Epidermal melanocyte (primary cell): ENCODE data around the gene COL5A2.

ENCODE experiments used
- DNase-seq: peaks from one replicate; pipeline ENCODE4 v3.0.0; 2011; ENCODE audit warnings: low spot score; ENCODE audit not compliant: insufficient read length

The COL5A2 gene

DNA sequence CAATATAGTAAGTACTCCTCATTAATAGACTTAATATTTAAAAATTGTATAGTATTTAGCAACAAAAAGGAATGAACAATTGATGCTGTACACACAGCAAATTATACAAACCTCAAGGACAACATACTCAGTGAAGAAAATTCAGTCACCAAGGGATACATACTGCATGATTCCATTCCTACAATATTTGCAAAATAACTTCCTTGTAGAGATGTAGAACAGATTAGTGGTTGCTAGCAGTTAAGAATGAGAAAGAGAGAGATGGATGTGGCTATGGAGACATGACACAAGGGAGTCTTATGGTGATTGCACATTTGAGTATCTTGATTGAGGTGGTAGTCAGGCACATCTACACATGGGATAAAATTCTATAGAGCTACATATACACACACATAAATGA, 179.3 kb downstream of the COL5A2 start:
- no peak for DNase-seq

DNA sequence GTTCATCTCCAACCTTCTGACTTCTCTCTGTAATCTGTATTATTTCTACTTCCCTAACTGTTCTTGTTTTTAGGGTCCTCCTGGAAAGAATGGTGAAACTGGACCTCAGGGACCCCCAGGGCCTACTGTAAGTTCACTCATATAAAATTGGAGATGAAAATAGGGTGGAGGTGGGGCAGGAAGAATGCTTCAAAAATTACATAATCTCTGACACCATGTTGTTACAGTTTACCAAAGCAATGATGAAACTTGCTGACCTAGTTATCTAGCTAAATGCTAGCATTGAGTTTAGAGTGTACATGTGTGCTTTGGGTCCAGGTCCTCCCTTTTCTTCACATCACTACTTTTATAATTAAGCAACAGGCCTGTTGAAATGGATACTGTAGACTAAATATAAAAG, 182.3 kb downstream of the COL5A2 start:
- DNase-seq: no peak

DNA sequence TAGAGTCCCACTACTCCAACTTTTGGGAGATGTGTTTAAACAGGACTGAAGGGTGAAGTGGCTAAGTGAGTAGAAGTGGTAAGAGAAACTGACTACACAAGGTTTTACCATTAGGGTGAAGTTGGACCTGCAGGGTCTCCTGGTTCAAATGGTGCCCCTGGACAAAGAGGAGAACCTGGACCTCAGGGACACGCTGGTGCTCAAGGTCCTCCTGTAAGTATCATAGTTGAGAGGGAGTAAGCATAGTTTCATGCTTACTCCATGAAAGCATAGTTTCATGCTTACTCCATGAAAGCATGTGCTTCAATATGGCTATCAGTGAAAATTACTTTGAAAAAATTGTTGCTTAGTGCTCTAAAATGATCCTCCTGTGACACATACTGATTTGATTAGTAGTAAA, 186.3 kb downstream of the COL5A2 start:
- no peak for DNase-seq

DNA sequence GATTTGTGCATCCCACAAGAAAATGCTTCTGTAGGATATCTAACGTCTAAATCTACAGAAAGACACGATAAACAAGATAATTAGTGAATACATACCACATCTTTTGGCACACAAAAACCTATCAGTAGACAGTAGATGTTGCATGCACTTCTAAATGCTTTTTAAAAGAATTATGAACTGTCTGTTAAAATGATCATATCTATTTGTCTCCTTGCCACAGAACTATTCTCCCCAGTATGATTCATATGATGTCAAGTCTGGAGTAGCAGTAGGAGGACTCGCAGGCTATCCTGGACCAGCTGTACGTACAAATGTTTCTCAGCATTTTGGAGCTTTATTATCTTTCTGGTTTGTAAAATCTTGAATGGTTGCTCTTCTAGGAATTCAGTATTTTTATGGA, 192.7 kb downstream of the COL5A2 start:
- DNase-seq: no peak

DNA sequence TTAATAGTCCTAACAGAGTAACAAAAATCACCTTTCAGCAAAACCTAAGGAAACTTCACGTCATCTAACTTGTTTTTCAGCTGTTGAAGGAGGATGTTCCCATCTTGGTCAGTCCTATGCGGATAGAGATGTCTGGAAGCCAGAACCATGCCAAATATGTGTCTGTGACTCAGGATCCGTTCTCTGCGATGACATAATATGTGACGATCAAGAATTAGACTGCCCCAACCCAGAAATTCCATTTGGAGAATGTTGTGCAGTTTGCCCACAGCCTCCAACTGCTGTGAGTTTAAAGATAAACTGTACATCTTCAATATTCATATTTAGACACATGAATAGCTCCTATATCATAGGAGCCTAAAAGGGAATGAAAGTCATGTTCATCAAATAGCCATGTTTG, 194.9 kb downstream of the COL5A2 start:
- DNase-seq: no peak

DNA sequence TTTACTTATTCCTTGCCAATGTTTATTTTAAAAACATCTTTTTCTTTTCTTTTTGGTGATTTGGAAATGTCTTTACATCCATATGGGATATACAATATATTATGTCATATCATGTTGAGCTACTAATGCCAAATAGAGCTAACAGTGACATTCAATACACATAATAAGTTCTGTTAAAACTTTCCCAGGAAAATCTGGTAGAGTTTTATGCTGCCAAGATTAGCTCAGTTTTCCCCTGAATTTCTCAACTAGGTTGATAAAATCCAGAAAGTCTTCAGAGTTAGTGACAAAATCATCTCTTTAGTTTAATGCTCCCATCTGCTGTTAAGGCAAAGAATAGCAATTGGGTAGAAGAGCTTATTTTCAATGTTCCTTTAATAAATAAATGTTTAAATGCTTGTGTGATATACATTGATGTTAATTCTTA, 195.5 kb downstream of the COL5A2 start:
- DNase-seq: no peak

DNA sequence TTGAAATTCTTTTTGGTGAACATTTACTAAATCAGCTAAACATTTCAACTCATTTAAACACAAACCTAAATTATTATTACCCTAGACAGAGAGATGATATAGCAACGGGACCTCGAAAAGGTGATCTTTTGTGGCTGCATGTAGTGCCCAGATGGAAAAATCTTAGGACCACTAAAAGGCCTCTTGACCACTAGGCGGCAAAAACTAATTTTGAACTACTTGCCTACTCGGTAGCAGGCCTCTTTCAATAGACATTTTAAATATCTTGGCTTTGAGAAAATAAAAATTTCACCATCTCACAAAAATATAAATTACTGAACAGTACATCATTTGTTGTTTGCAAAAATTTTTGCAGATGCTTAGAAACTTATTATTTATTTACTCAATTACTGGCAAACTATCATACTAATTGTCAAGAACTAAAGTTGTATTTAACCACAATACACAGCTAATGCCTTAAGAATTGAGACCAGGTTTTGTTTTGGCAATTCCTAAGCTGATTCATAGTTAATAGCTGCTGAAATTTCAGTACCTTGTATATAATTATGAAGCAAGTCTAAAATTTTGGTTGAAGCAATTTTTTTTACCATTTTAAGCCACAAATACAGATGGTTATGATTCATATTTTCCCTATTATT, 196.0 kb downstream of the COL5A2 start:
- no peak for DNase-seq
